T-helper 2 cell treated with Interferon-gamma antibody and Interleukin-4, amounts not matched to agents 100 ng/mL and 5 ng/mL, for 36 hours (primary cell): ENCODE data around the gene SPAG17. TPM values are rescaled to one million over a fixed set of nuclear protein-coding genes. Genes with fewer than 3 reads are reported as not detected.

Source experiments
- intact Hi-C: fragments of 100-400 bp; cut with micrococcal nuclease; formaldehyde crosslinking; loops from one replicate; pipeline ENCODE4 v1.15.1; 2023
- total RNA-seq: library from RNA; stranded (reverse); gene quantifications from 2 replicates; pipeline ENCODE4 v1.2.3, GENCODE V29; 2022

The SPAG17 gene
- total RNA-seq, 1 donor from 2014 or later: not detected

DNA sequence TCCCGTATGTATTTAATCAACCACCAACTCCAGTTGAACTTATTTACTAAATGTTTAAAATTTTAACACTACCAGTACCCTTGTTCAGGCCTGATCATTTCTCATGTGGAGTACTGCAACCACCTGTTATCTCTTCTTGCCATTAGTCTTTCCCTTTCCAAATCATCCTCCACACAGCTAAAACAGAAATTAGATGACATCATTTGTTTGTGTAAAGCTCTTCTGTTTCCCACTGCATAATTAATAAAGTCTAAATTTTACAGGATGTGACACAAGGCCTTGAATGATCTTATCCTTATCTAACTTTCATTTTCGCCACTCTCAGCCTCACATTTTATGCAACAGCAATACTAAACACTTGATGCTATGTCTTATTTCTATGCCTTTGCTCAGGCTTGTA, 280.0 kb downstream of the SPAG17 start:
- intact Hi-C loops: no loop called here

DNA sequence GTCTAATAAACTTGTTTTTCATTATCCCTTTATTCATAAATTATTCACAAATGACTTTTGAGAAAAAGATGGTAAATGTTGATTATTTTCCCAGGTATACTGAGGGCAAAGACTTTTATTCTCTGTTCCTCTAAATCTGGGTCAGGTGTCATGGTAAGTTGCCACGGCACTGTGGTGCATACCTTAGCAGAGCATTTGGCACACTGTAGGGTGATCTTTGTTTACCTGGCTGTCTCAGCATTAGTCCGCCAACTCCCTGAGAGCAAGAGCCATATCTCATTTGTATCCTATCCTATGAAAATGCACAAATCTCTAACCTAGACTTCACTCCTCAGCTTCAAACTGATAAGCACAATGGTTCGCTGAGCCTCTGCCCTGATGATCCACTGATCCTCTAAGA, 280.5 kb downstream of the SPAG17 start:
- intact Hi-C loops: no loop called here
